Pancreas (tissue), 10 donors: ENCODE data around the gene ASTN2. TPM values are rescaled to one million over a fixed set of nuclear protein-coding genes. Genes with fewer than 3 reads are reported as not detected.

Experiments used
- ATAC-seq, 4 donors: fragments of 200-7000 bp; cut with Tn5 transposase; one replicate each; pipeline versions ENCODE4 v1.8.0 to v1.9.1; 2020; ENCODE audit warnings: mild to moderate bottlenecking in 4 of 4, moderate library complexity in 4 of 4
- DNase-seq, 6 donors: peaks; one replicate each; pipeline ENCODE4 v3.0.0-alpha.2; 2020
- FAIRE-seq: peaks from 2 replicates; lab custom pipeline; 2012; peaks lifted over from hg19 to GRCh38; lab: Jason Lieb, UNC
- H3K27ac ChIP-seq, 4 donors: fragments of 200-600 bp; sonication (generic); 1 replicate in 3 of 4; 2 replicates in 1 of 4; pipeline versions ENCODE4 v1.5.0 to v1.8.0; 2020
- H3K27me3 ChIP-seq, 4 donors: fragments of 200-600 bp; one replicate each; pipeline ENCODE4 v1.8.0; 2021
- H3K36me3 ChIP-seq, 3 donors: fragments of 200-600 bp; sonication (generic) in 1 of 3; one replicate each; pipeline versions ENCODE4 v1.5.0 to v1.8.0; 2020 to 2021
- H3K4me1 ChIP-seq, 3 donors: fragments of 200-600 bp; one replicate each; pipeline ENCODE4 v1.8.0; 2021
- H3K4me3 ChIP-seq, 4 donors: fragments of 200-600 bp; sonication (generic) in 2 of 4; one replicate each; pipeline versions ENCODE4 v1.5.0 to v1.8.0; 2020 to 2021
- H3K9me3 ChIP-seq, 4 donors: fragments of 200-600 bp; one replicate each; pipeline ENCODE4 v1.8.0; 2021
- CTCF ChIP-seq, 4 donors: fragments of 200-600 bp; sonication (generic) in 3 of 4; IDR thresholded peaks; one replicate each; pipeline versions ENCODE4 v1.5.0 to v1.8.0; 2021; ENCODE audit warnings: antibody characterized with exemption in 4 of 4
- WGBS, 2 donors: extraction: QIAGEN DNeasy Blood & Tissue Kit; methylation state at CpG; one replicate each; pipeline ENCODE4 v1.1.7; 2013; 5-methylcytosine and 5-hydroxymethylcytosine counted together
- intact Hi-C, 3 donors: fragments of 100-400 bp; cut with DNase I; formaldehyde crosslinking; loops; one replicate each; pipeline versions ENCODE4 v1.11.1 to v1.14.2; 2022
- polyA plus RNA-seq, 2 donors: library from polyadenylated mRNA; stranded (reverse); fragments of 200-250 nt; gene quantifications; one replicate each; pipeline ENCODE4 v1.2.3, GENCODE V29; 2013
- total RNA-seq, 6 donors: library from RNA; stranded (reverse); fragmentation: NEBNext Ultra II Directional in 4 of 6; extraction: Animal tissue kit (Norgen Biotek cat#: 25700) in 4 of 6; gene quantifications; one replicate each; pipeline versions ENCODE4 v1.2.1 to v1.2.4, GENCODE V29; 2021 to 2023
- donor health status: healthy with polysubstance abuse.
- donor health status: DM: no; HTN: no; CAD: no; lungs with moderate emphysema.
- donor health status: DM: no; HTN: no; CAD: no.
- donor health status: control.
- donor health status: control.
- donor health status: Bipolar disorder and iron deficiency.
- donor health status: DM: yes; HTN: yes; CAD: no.
- donor health status: DM: no; HTN: no; CAD: no.
- donor health status: DM: no; HTN: no; CAD: no.
- donor health status: DM: yes; HTN: yes; CAD: no.

ASTN2 gene
- total and polyA plus RNA-seq, 8 donors, result 1.3 to 11.9 (median 6.7) TPM

GRCh38 chr9:116715751-116716150 lies 699.1 kb downstream of the ASTN2 start:
- Histone ChIP-seq H3K9me3 (no peaks in the 10 kb centered on the region), H3K27ac (no peak overlapping the region), H3K36me3 (no peaks in the 10 kb centered on the region), H3K4me1 (no peaks in the 10 kb centered on the region), H3K27me3 (no peaks in the 10 kb centered on the region), H3K4me3 (no peak overlapping the region)
- TF ChIP-seq CTCF (IDR thresholded peaks at IDR 0.05), result no peak
- intact Hi-C loops, result no loop called here
- DNase-seq (no peak), FAIRE-seq (no peak), ATAC-seq (no peak)
- WGBS, 2 donors, result 98 to 100% methylated on average over 1 of the region's 1 CpG

- H3K27ac ChIP-seq, result no peak overlapping the region
- no peak for DNase-seq
- H3K27me3 ChIP-seq, result no peaks in the 10 kb centered on the region
- TF ChIP-seq CTCF (IDR thresholded peaks at IDR 0.05), result no peak
- intact Hi-C loops, result no loop called here
- H3K4me3 ChIP-seq, result no peak overlapping the region
- 80 to 85% methylated on average over 4 of the region's 4 CpGs for WGBS, 2 donors
- H3K4me1 ChIP-seq, result no peaks in the 10 kb centered on the region
- no peak for FAIRE-seq
- H3K36me3 ChIP-seq, result no peaks in the 10 kb centered on the region
- no peak for ATAC-seq
- no peaks in the 10 kb centered on the region for H3K9me3 ChIP-seq
Measured at GRCh38 chr9:116713271-116713670, 701.6 kb downstream of the ASTN2 start.

DNA sequence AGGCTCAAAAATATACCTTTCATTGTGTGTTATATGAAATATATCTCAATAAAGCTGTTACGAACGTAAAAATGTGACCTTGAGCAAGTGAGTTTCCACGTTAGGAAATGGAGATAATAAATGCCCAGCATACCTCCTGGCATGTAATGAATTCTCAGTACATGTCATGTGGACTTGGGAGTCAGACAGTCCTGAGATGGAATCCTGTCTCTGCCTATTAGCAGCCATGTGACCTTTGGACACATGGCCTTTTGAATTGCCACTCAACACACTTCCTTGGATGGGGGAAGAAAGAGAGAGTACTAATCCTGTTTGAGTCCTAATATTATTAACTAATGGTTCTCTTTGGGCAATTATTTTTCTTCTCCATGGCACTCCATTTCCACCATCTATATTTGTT lies 702.1 kb downstream of the ASTN2 start:
- FAIRE-seq (no peak), DNase-seq (no peak), ATAC-seq (no peak)
- Histone ChIP-seq H3K4me3 (no peak overlapping the region), H3K36me3 (no peaks in the 10 kb centered on the region), H3K4me1 (no peaks in the 10 kb centered on the region), H3K9me3 (no peaks in the 10 kb centered on the region), H3K27ac (no peak overlapping the region), H3K27me3 (no peaks in the 10 kb centered on the region)
- 71 to 72% methylated on average over 3 of the region's 3 CpGs for WGBS, 2 donors
- TF ChIP-seq CTCF (IDR thresholded peaks at IDR 0.05), result no peak
- intact Hi-C loops, result no loop called here

GRCh38 chr9:116706310-116707290 lies 708.3 kb downstream of the ASTN2 start:
- Histone ChIP-seq H3K36me3 (no peaks in the 10 kb centered on the region), H3K27me3 (no peaks in the 10 kb centered on the region), H3K9me3 (no peaks in the 10 kb centered on the region), H3K27ac (no peak overlapping the region), H3K4me3 (no peak overlapping the region), H3K4me1 (peaks cover 0 to 12% (median 11%) of the 10 kb centered on the region in 3 donors)
- ATAC-seq (no peak), DNase-seq (no peak), FAIRE-seq (no peak)
- TF ChIP-seq CTCF (IDR thresholded peaks at IDR 0.05), result no peak
- 88 to 91% methylated on average over 8 of the region's 8 CpGs for WGBS, 2 donors
- intact Hi-C loops, result no loop called here

GRCh38 chr9:116705531-116705930 lies 709.3 kb downstream of the ASTN2 start:
- ATAC-seq, result no peak
- intact Hi-C loops, result no loop called here
- no peaks in the 10 kb centered on the region for H3K9me3 ChIP-seq
- H3K4me1 ChIP-seq, result peaks cover 0 to 12% (median 11%) of the 10 kb centered on the region in 3 donors
- FAIRE-seq, result no peak
- H3K4me3 ChIP-seq, result no peak overlapping the region
- WGBS, 2 donors, result 10 to 18% methylated on average over 1 of the region's 1 CpG
- TF ChIP-seq CTCF (IDR thresholded peaks at IDR 0.05), result no peak
- H3K27me3 ChIP-seq, result no peaks in the 10 kb centered on the region
- H3K36me3 ChIP-seq, result no peaks in the 10 kb centered on the region
- no peak for DNase-seq
- H3K27ac ChIP-seq, result no peak overlapping the region
